ENCODE measurements around the gene PER2.
"Not testable (repeated sequence)": the region's sequence is repeated elsewhere in the genome, so short reads cannot be mapped to it uniquely, and the experiment has no call there.

Gene PER2, protein sequence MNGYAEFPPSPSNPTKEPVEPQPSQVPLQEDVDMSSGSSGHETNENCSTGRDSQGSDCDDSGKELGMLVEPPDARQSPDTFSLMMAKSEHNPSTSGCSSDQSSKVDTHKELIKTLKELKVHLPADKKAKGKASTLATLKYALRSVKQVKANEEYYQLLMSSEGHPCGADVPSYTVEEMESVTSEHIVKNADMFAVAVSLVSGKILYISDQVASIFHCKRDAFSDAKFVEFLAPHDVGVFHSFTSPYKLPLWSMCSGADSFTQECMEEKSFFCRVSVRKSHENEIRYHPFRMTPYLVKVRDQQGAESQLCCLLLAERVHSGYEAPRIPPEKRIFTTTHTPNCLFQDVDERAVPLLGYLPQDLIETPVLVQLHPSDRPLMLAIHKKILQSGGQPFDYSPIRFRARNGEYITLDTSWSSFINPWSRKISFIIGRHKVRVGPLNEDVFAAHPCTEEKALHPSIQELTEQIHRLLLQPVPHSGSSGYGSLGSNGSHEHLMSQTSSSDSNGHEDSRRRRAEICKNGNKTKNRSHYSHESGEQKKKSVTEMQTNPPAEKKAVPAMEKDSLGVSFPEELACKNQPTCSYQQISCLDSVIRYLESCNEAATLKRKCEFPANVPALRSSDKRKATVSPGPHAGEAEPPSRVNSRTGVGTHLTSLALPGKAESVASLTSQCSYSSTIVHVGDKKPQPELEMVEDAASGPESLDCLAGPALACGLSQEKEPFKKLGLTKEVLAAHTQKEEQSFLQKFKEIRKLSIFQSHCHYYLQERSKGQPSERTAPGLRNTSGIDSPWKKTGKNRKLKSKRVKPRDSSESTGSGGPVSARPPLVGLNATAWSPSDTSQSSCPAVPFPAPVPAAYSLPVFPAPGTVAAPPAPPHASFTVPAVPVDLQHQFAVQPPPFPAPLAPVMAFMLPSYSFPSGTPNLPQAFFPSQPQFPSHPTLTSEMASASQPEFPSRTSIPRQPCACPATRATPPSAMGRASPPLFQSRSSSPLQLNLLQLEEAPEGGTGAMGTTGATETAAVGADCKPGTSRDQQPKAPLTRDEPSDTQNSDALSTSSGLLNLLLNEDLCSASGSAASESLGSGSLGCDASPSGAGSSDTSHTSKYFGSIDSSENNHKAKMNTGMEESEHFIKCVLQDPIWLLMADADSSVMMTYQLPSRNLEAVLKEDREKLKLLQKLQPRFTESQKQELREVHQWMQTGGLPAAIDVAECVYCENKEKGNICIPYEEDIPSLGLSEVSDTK (N-terminal part only)

DNA sequence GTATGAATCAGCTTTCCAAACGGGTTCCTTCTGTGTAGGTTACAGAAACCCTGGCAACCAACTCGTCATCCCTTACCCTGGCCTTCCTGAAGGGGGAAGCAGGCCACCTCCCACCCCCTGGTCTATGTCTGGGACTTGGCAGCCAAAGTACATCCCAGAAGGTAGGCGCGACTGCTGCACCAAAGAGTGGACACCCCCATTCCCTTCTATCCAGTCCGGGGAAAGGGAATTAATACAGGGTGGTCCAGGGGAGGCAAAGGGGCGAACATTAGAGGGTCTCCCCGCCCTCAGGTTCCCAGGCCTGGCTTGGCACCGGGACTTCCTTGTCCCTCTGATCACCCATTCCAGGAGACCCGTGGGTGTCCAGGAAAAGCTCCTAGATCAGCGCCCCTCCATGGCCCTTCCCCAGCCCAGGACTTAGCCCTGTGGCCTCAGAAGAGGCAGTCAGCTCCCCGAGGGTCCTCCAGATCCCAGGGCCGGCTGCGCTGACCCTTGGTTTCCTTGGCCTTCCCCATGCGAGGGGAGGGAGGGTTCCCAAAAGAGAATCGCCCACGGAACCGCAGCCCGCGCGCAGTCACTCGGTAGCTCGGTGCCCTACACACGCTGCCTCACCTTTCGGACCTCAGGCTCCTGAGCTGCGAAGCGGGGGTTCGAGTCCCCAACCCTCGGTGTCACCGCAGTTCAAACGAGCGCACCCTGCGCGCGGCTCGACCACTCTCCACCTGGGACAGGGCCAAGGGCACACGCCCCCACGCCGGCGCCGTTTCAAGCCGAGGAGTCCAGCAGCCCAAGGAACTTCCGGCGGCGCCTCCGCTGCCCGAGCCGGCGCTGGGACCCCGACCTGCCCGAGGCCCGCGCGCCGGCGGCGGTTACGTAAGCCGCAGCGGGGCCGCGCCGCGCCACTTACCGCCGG, at the start of gene PER2:
Gene PER2 (minus strand): TSS at position 874 of the 913 bp plus-strand sequence. CDS start 10,674 bp downstream, outside the sequence.
- DNase-seq (ENCODE audit: low read depth), result peak; percentile 83

DNA sequence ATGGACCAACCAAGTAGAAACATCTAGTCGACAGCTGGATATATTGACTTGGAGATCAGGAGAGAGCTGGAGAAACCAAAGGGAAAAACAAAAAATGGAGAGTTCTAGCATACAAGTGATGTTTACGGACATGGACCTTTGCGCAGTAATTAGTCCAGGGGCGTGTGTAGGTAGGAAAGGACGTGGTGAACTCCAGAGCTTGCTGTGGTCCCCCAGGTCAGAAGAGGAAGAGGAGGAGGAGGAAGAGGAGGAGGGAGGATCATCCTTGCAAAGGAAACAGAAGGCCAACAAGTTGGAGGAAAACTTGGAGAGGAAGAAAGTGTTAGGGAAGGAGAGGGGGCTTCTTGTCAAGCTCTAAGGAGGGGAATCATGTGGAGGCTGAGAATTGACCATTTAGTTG, 49.4 kb upstream of the PER2 start:
- no peak for DNase-seq (ENCODE audit: low read depth)

DNA sequence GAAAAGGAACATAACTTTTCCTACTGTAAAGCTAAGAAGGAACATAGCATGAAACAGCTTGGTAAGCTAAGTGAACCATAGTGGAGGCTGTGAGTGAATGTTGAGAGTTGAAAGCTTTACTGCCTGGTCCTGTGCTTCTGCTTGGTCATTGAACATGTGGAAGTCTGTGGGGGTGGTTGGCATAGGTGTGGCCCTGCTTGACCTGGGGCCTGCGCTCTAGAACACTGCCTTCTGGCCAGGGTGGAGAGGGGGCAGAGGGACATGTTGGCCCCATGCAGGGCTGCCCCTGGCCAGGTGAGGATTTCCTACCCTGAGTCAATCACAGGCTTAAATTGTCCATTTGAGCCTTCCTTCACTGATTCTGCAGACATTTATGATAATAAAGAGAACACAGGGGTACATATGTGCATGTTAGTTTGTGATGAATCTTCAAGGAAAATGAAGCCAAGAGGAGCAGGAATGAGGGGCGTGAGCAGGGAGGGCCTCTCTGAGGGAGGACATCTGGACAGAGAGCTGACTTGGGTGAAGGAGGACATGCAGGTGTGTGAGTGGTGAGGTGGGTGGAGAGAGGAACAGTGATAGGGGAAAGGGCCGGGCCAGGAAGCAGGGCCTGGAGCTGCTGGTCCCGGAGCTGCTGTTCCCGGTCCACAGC, 48.5 kb upstream of the PER2 start:
- DNase-seq (ENCODE audit: low read depth), result no peak

DNA sequence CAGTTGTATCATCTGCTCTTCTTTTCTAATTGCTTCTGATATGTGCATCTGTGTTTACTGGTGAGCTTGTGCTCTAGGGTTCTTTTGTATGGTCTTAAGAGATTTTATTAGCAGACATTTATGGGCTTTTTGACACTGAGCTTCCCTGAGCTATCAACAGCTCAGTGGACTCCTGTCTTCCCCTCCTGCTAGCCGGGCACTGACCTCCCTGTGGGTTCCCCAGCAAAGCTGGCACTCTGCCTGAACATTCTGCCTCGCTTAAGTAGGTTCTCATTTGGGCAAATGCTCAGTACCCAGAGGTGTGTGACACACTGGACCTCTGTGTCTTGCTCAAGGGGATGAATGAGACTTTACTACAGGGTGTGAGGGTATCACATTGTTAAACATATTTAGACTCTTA, 47.7 kb upstream of the PER2 start:
- no peak for DNase-seq (ENCODE audit: low read depth)

DNA sequence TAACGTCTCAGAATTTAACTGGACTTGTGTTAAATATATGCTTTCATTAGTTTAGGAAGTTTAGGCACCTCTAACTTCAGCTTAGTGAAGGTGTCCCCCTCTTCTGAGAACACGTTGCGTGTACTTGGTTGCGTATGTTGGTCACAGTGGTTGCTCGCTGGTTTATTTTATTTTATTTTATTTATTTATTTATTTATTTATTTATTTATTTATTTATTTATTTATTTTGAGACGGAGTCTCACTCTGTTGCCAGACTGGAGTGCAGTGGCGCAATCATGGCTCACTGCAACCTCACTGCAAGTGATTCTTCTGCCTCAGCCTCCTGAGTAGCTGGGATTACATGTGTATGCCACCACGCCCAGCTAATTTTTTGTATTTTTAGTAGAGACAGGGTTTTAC, 47.2 kb upstream of the PER2 start:
- not testable (repeated sequence) for DNase-seq (ENCODE audit: low read depth)

DNA sequence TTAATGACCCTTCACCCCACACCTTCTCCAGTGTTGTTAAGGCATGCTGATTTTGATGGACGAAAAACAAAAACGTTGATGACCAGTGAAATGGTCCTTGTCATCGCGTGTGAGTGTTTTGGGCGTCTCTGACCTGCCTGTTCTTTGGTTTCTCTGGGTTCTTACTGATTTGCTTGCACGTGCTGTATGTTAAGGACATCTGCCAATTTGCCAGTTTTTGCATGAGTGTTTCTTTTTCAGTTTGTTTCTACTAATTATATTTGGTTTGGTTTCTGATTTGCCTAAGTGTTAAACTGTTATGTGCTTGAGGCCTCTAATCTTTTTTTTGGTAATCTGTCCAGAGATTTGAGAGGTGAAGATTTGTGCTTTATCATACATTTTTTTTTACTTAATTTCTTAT, 46.5 kb upstream of the PER2 start:
- no peak for DNase-seq (ENCODE audit: low read depth)

DNA sequence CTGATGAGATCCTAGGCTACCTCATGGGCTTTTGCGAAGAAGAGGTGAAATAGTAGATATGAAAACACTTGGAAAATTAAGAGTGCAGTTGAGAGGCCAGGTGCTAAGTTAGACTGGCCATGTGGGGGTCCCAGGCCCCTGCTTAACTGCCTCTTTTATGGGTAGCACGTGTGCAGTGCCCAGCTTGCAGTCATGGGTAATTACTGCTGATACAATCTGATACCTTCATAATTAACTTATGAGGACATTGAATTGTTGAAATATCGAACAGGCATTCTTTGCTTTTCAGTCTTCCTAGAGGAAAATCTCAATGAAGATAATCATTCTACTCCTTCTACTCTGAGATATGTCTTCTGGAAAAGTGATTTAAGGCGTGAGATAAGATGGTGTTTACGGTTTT, 43.5 kb upstream of the PER2 start:
- DNase-seq (ENCODE audit: low read depth), result no peak

DNA sequence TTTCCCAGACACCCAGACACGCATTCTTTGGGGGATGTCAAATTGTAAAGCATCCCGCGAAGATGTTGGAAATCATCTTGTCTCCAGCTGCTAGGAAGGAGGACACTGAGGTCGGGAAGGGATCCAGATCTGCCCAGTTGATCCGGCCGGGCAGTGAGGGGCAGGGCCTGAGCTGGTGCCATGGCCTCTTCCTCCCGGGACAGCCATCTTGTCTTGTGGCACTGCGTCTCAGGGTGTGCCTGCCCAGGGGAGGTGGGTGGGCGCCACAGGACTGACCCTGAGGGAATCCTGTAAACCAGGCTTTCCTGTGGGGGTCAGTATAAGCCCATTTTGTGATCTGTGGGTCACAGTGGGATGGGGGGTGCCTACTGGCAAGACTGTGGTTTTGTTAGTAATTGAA, 42.0 kb upstream of the PER2 start:
- DNase-seq (ENCODE audit: low read depth), result no peak

DNA sequence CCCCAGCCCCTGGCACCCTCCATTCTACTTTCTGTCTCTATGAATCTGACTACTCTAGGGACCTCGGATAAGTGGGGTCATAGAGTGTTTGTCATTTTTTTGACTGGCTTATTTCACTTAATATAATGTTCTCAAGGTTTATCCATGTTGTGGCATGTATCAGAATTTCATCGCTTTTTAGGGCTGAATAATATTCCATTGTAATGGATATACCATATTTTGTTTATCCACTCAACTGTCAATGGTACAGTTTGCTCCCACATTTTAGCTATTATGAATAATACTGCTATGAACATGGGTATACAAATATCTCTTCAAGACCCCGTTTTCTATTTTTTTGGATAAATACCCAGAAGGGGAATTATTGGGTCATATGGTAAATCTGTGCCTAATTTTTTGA, 39.3 kb upstream of the PER2 start:
- no peak for DNase-seq (ENCODE audit: low read depth)

DNA sequence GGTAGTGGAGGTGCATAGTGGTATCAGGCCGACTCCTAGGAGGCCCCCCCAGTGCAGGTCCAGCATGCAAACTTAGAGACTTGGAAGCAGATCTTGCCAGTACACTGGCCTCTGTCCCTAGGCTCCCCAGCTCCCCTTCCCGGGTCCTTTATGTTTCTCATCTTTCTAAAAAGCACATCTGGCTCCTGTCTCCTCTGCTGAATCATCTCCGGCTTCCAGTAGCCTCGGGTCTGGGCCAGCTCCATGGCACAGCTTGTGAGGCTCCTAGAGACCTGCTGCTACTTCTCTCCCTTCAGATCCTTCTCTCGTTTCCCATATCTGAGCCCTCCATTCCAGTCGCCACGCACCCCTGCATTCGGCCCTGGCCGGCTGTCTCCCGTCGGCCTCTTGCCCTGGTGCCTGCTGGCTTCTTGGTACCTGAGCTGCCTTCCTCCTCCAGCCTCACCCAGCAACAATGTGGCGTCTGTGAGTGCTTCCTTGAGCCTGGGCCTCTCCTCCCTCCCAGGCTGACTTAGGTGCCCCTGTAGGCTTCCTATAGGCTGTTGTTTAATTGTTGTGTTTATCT, 38.5 kb upstream of the PER2 start:
- no peak for DNase-seq (ENCODE audit: low read depth)

DNA sequence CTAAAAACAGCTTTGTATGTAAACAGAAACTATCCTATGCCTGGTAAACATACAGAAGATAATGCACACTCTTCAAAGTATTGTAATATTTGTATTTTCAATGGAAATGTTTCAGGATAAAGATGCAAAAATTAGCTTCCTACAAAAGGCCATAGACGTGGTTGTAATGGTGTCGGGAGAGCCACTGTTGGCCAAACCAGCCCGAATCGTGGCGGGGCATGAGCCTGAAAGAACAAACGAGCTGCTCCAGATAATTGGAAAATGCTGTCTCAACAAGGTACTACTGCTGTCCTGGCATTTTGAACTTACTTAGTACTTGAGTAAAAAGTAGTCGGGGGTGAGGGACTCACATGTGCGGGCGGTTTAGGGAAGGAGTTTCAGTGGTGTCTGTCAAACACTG, 37.3 kb upstream of the PER2 start:
- DNase-seq (ENCODE audit: low read depth), result no peak

DNA sequence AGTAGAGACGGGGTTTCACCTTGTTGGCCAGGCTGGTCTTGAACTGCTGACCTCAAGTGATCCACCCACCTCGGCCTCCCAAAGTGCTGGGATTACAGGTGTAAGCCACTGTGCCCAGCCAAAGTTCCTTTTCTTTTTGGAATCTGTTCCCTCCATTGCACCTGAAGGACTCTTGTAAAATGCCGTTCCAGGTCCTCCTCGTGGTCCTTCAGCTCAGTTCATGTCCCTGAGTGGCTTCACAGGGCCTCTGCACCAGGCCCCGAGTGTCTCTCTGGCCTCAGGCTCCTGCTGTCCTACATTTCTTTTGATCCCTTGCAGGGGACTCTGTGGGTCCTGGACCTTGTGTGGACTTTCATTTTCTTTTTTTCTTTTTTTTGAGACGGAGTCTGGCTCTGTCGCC, 35.8 kb upstream of the PER2 start:
- DNase-seq (ENCODE audit: low read depth), result not testable (repeated sequence)

DNA sequence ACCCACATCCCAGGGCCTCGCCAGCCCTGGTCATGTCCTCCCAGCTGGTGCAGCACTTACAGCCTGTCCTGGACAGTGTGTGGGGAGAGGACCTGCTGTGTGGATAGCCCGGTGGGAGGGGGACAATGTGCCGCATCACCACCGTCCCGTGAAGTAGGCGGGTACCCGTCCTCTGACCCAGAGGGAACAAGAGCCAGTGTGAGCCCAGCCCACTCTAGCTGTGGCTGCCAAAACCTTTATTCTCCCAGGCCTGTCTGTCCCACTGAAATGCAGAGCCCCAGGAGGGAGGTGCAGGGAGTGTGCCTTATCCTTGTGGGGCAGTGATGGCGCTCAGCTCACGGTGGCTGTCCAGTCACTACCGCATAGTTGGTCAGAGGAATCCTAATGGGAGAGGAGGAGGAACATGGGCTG, 33.6 kb upstream of the PER2 start:
- DNase-seq (ENCODE audit: low read depth), result no peak

DNA sequence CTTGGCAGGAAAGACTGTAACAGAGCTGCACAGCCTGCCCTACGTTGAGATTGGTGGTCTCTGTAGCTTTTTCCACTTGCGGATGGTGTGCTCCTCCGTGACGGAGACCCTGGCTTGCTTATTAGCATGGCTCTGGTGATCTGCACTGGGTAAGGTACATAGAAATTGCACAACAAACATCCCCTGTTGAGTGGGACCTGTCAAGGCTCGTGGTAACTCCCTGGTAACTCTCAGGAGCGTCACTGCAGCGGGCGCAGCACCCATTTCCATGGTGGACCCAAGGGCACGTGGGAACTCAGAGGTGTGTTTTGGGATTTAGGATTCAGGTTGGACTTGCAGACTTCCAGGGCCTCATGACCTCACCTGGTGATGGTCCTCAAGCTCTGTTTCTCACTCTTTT, 33.1 kb upstream of the PER2 start:
- no peak for DNase-seq (ENCODE audit: low read depth)

DNA sequence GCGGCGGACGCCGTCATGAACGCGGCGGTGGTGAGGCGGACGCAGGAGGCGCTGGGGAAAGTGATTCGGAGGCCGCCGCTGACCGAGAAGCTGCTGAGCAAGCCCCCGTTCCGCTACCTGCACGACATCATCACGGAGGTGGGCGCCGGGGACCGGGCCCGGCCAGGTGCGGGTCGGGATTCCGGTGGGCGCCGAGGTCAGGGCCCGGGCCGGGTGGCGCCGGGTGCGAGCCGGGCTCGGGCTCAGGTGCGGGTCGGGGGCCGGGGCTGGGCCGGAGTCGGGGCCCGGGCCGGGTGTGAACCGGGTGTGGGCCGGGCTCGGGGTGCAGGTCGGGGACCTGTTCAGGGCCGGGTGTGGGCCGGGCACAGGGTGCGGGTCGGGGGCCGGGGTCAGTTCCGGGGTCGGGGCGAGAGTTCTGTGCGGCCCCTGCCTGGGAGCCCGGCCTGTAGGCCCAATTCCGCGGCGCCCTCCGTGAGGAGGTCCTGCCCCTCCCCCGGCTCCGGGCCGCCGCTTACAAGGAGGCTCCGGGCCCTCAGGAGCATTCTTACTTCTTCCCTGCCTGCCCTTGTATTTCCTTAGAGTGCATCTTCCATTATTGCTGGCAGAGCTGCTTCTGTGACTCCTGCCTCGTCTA, 32.4 kb upstream of the PER2 start:
- no peak for DNase-seq (ENCODE audit: low read depth)

DNA sequence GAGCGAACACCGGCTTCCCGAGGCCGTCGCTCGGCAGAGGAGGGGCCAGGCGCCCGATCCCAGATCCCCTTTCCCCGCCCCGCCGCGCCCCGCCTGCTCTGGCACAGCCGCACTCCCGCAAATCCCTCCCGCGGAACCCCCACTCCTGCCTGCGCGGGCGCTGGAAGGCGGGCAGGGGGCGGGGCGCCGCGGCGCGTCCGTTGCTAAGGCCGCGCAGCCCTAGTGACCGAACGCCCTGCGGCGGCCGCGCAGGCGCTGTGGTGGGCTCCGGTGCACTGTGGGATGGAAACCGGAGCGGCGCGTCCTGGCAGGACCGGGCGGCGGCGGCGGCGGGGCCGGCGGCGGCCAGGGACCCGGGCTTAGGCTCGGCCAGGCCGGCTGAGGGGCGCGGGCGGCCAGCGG, 31.8 kb upstream of the PER2 start, which contains the start of gene TRAF3IP1:
Gene TRAF3IP1 (plus strand): TSS at position 273 of the 402 bp plus-strand sequence. CDS start 145 bp downstream, outside the sequence.
- DNase-seq (ENCODE audit: low read depth), result peak; percentile 41

DNA sequence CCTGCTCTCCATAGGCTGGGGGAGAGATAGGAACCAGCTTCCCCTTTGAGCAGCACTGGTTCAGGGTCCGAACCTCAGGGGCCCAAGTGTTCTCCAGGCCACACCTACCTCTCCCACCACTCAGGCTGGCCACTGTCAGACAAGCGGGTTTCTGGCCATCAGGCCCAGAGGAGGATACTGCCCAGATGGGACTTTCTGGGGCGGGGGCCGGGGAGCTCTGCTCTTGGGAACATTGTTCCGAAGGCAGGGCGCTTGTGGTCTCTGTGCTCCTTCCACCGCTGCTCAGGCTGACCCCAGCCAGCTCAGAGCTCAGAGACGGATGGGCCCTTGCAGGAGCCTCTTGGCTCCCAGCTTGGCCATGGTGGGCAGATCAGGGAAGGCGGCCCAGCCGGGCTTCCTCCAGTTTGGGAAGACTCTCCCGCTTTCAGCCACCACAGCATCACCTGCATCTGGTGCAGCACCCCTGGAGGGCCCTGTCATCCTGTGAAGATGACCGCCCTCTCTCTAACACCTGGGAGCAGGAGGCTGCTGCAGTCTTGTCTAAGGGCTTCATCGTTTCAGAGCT, 26.7 kb upstream of the PER2 start:
- no peak for DNase-seq (ENCODE audit: low read depth)

DNA sequence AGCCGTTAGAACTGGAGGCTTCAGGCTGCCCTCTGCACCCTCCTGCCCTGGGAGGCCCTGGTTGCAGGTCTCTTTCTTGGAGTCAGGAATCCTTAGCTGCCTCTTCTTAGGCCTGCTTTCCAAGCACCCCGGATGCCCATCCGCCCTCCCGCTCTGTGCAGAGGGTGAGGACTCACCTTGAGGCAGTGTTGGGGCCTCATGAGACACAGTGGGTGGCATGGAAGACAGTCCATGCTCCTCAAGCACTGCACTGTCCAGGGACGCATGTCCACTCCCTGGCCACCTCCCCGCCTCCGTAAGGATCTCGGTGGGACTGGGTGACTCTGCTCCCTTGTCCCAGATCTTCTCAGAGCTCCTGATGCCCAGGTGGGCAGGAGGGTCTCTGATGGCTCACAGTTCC, 26.2 kb upstream of the PER2 start:
- no peak for DNase-seq (ENCODE audit: low read depth)

DNA sequence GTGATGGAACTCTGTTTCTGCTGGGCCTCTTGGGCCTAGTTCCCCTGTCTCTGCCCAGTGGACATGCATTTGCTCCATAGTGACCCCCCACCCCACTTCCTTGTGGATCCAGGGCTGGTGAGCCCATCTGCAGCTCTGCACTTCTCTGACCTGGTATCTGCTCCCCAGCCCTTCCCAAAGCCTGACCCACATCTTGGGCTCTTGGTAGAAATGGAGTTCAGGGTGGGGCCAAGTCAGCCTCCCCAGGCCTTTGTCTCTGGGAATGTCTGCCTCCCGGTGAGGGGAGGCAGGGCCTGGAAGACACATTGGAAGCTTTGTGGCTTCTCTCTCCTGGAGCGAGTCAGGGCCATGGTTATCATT, 25.6 kb upstream of the PER2 start:
- no peak for DNase-seq (ENCODE audit: low read depth)
